ENCODE results near the gene ENPP1. TPM values are rescaled to one million over a fixed set of nuclear protein-coding genes. Genes with fewer than 3 reads are reported as not detected.

ENPP1 gene
- total and polyA plus RNA-seq, 2 of the 4 experiments (the other 2 are of a cell fraction): 10.9 to 38.9 TPM

- Histone ChIP-seq H3K14ac (replicated peaks; ENCODE audit: low read depth, low read length) (no peak overlapping the region), H4K20me1 (ENCODE audit: insufficient read depth, low read length) (no peaks in the 10 kb centered on the region), H4K5ac (ENCODE audit: low read depth, low read length) (no peak overlapping the region), H4K8ac (ENCODE audit: low read depth in 2 of 2, low read length in 2 of 2) (no peak overlapping the region), H3K4ac (ENCODE audit: low read depth, low read length) (no peak overlapping the region), H3K4me3 (ENCODE audit: insufficient read depth, low read depth, low read length) (no peak overlapping the region), H4K91ac (ENCODE audit: insufficient read depth, low read depth, low read length) (no peak overlapping the region), H3K27ac (ENCODE audit: insufficient read depth, low read length) (no peak overlapping the region), H2BK120ac (ENCODE audit: low read depth, low read length) (no peak overlapping the region), H3K27me3 (ENCODE audit: control insufficient read depth, insufficient read depth, low read length) (no peaks in the 10 kb centered on the region), H2AK9ac (replicated peaks; ENCODE audit: low read depth, low read length, poor library complexity) (no peak overlapping the region), H3K56ac (ENCODE audit: extremely low read depth, insufficient read depth, low read length) (no peak overlapping the region), H3K9me3 (ENCODE audit: control insufficient read depth, insufficient read depth, low read length) (no peaks in the 10 kb centered on the region), H3K4me1 (ENCODE audit: control insufficient read depth, insufficient read depth, low read length) (no peaks in the 10 kb centered on the region), H2BK15ac (ENCODE audit: low read depth, low read length) (no peak overlapping the region), H3K36me3 (ENCODE audit: control insufficient read depth, insufficient read depth, low read length) (no peaks in the 10 kb centered on the region), H2AFZ (replicated peaks; ENCODE audit: low read length, poor library complexity) (no peak overlapping the region), H3K9ac (ENCODE audit: low read depth, low read length) (no peak overlapping the region), H3K9me1 (ENCODE audit: insufficient read depth, low read length) (no peaks in the 10 kb centered on the region), H2AK5ac (ENCODE audit: low read depth, low read length) (no peak overlapping the region), H3K18ac (ENCODE audit: low read depth, low read length) (no peak overlapping the region), H2BK5ac (ENCODE audit: low read depth, low read length, poor library complexity, severe bottlenecking) (no peak overlapping the region), H3K23ac (ENCODE audit: low read depth, low read length) (no peak overlapping the region), H3K4me2 (ENCODE audit: low read depth, low read length) (no peak overlapping the region), H2BK20ac (ENCODE audit: low read depth, low read length) (no peak overlapping the region), H3K79me1 (ENCODE audit: low read depth in 1 of 2, low read length in 2 of 2) (peaks cover 4 to 8% of the 10 kb centered on the region in 2 experiments; a peak in 3 of 4 replicates)
- in situ Hi-C loops (cut with MboI; ENCODE audit: low sequenced_read_pairs): no loop called here
- DNase-seq (no peak), ATAC-seq (ENCODE audit: low read depth) (no peak)
- no TSS peak for BruUV-seq (replicated peaks)
- intact Hi-C loops (cut with micrococcal nuclease): loop anchor here (10.0 kb wide), 1 partner anchor 109 kb away; no protein-coding TSS in a partner anchor
- ChIA-PET POLR2A (ENCODE audit: unreplicated experiment) (no interaction called here), CTCF (interaction anchor here (0.6 kb wide), 1 partner anchor 109 kb away, joined by 3 read pairs; no protein-coding TSS in a partner anchor)
- no CpG with 5 or more reads among the region's 1 CpG for WGBS, 2 experiments (ENCODE audit: extremely low coverage in 2 of 2, insufficient read length in 1 of 2)
- TF ChIP-seq MAZ (IDR thresholded peaks at IDR 0.05; ENCODE audit: borderline replicate concordance, low read depth, low read length): no peak
- TF ChIP-seq BHLHE40 (IDR thresholded peaks at IDR 0.05; ENCODE audit: low read depth, low read length): no peak
- no peak for TF ChIP-seq FOS (IDR thresholded peaks at IDR 0.05; ENCODE audit: low read depth, low read length)
- TF ChIP-seq SMC3 (IDR thresholded peaks at IDR 0.05; ENCODE audit: low read depth, low read length): no peak
- no peak for TF ChIP-seq ELK1 (IDR thresholded peaks at IDR 0.05; ENCODE audit: borderline replicate concordance, low read depth, low read length)
- dilution Hi-C loops (cut with HindIII; ENCODE audit: low sequenced_read_pairs, unreplicated experiment): no loop called here
These were observed 3.7 kb upstream of the ENPP1 start for GRCh38 chr6:131804131-131804530.

All from IMR-90 (cell line).